Activated gamma-delta T cell (primary cell): ENCODE data around the gene CCDC18.
"Not testable (repeated sequence)": the region's sequence is repeated elsewhere in the genome, so short reads cannot be mapped to it uniquely, and the experiment has no call there.

Source experiments
- DNase-seq: peaks from one replicate; lab custom pipeline; 2025; lab: John Stamatoyannopoulos, UW

CCDC18 gene

DNA sequence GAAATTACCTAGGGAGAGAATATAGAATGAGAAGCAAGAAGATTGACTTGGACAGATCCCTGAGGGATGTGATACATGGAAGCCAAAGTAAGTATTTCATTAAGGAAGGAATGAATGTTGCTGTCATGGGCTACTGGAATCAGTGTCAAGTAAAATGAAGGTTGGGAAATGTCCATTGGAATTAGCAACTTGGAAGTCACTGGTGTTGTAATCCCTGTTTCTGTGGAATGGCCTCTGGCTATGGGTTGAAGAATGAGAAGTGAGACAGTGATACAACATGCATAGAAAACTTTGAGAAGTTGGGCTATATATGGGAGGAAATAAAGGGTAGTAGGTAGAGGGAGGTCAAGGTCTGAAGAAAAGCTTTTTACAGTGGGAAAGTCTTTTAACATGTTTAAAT lies 54.7 kb downstream of the CCDC18 start:
- DNase-seq = no peak

- DNase-seq = no peak
Observed at GRCh38 chr1:93237021-93237420, 56.5 kb downstream of the CCDC18 start.

DNA sequence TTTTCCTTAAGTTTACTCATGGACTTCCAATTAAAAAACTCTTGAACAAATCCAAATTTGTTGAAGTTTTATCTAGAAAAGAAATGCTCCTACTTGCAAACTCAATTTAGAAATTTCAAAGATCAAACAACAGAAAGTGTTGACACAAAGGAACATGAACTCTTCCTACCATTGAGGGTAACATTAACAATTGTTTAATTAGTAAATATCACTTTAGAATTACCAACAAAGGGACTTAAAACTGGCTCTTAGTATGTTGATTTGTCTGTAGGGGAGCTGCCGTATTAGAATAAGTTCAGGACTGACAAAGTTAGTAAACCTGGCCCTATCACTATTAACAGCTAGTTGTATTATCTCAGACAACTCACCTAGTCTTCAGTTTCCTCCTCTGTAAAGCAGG lies 57.9 kb downstream of the CCDC18 start:
- no peak for DNase-seq

DNA sequence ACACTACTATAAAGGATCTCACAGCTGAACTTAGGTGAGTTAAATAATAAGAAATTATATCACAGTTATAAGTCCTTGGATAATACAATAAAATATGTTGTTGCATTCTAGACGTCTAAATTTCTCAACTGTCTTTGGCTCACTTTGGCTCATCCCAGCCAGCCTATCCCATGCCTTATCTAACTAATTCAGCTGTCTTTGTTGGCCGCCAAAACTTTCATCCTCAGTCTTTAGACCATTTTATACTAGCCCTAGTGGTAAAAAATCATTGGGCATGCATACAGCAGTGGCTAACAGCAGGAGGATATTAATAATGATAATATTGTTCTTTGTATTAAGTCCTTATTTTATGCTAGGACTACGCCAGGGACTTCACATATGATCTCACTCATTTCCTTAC lies 59.3 kb downstream of the CCDC18 start:
- no peak for DNase-seq

- DNase-seq = not testable (repeated sequence)
Observed at GRCh38 chr1:93243233-93243632, 62.7 kb downstream of the CCDC18 start.

DNA sequence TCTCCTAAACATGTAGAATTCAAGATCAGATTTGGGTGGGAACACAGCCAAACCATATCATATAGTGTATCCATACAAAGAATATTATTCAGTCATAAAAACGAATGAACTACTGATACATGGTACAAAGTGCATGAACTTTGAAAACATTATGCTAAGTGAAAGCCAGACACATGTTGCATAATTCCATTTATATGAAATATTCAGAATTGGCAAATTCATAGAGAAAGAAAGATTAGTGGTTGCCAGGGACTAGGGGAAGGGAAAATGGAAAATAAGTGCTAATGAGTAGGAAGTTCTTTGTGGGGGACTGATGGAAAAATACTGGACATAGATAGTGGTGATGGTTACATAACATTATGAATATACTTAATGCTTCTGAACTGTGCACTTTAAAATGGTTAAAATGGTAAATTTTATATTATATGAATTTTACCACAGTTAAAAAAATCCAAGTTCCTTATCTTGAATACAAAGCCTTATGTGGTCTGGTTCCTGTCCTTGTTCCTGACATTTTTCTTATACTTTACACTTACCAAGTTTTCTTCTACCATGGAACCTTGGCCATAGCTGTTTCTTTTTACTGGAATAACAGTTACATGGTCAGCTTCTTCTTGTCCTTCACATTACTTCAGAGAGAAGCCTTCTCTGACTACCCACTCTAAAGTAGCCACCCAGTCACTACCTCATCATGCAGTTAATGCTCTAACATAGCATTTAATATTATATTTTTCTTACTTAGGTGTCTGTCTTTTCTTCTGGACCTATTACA lies 64.0 kb downstream of the CCDC18 start:
- no peak for DNase-seq

GRCh38 chr1:93251966-93252365 lies 71.4 kb downstream of the CCDC18 start:
- no peak for DNase-seq

- no peak for DNase-seq
Observed at GRCh38 chr1:93252598-93252997, 72.1 kb downstream of the CCDC18 start.

DNA sequence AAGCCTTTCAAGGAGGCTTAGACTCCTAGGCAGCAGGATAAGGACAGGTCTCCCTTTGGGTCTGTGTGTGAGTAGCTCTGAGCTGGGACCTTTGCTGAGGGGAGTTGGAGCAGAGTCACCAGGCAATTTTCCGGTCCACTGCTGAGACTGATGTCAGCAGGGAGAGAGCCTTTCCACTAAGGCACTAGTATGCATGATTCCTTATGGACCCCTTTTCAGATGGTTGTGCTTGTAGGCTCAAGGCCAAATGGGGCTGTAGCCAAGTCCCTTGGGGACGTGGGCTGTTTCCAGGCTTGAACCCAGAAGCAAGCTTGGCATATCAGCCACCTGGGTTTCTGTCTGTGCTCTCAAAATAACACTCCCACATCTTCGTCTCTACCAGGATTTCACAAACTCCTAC lies 73.0 kb downstream of the CCDC18 start:
- no peak for DNase-seq

DNA sequence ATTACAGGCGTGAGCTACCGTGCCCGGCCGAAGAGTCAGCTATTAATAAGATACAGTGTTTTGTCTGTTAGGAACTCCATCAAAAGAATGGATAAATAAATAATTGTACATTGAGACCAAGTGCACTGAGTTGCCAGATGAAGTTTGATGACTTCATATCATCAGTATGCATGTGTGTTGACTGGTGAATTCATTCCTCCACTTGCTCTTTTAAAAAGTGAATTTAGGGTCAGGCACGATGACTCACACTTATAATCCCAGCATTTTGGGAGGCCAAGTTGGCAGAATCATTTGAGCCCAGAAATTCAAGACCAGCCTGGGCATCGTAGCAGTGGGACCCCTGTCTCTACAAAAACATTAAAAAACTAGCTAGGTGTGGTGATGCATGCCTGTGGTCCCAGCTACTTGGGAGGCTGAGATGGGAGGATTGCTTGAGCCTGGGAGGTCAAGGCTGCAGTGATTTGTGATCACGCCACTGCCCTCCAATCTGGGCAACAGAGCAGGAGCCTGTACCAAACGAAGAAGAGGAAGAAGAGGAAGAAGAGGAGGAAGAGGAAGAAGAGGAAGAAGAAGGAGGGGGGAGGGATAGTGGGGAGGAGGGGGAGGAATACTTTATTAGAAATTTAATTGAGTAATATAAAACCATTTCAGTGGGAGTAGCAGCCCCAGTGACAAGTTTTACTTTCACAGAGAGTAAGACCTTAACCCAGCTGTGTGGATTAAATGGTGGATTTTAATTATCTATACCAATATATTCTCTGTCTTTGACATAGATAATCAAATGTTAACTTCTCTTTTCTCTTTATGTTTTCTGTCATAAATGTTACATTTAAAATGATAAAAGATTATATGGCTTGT lies 74.9 kb downstream of the CCDC18 start:
- DNase-seq = no peak

DNA sequence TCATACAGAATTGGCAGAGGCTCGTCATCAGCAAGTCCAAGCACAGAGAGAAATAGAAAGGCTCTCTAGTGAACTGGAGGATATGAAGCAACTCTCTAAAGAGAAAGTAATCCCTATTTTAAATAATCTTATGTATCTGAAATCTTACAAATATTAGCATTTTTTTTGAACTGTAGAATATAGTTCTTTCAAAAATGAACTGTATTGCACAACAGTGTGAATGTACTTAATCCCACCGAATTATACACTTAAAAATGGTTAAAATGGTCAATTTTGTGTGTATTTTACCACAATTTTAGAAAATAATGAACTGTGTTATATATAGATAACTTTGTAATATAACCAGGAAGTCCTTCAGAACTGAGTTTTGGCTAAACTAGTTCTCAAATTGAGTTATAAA lies 75.9 kb downstream of the CCDC18 start:
- DNase-seq = no peak

- DNase-seq = no peak
Observed at GRCh38 chr1:93257889-93258288, 77.4 kb downstream of the CCDC18 start.

GRCh38 chr1:93260726-93261125 lies 80.2 kb downstream of the CCDC18 start:
- not testable (repeated sequence) for DNase-seq

GRCh38 chr1:93262645-93263044 lies 82.1 kb downstream of the CCDC18 start:
- DNase-seq = no peak

DNA sequence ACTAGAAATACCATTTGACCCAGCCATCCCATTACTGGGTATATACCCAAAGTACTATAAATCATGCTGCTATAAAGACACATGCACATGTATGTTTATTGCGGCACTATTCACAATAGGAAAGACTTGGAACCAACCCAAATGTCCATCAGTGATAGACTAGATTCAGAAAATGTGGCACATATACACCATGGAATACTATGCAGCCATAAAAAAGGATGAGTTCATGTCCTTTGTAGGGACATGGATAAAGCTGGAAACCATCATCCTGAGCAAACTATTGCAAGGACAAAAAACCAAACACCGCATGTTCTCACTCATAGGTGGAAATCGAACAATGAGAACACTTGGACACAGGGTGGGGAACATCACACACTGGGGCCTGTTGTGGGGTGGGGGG lies 88.4 kb downstream of the CCDC18 start:
- DNase-seq = not testable (repeated sequence)

- DNase-seq = not testable (repeated sequence)
Observed at GRCh38 chr1:93275262-93275633, 94.7 kb downstream of the CCDC18 start.

DNA sequence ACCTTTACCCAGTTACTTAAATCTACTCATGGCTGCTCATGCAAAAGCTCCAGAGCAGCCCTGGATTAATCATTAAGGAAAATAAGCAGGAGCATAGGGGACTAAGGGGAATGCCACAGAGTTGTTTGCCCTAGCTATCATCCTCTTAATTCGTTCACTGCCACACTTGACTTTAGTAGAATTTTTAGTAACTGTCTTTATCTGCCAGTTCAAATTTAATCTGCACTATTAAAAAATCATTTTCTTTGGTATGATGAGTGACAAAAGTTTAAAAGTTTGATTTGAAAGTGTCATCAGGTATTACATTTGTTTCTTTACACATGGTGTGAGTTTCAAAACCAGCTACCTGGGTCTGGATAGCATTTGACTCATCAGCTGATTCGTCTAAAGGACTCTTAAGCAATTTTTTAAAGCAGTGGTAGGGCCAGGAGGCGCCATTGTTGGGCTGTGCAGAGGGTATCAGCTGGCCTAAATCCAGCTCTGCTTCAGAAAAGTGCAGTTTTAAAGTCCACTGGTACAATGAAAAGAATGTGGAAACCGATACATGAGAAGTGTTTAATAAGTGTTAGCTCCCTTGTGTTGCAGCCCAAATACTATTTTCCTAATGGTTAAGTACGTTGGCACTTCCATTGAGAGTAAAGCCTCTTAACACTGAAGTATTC lies 95.2 kb downstream of the CCDC18 start:
- no peak for DNase-seq

DNA sequence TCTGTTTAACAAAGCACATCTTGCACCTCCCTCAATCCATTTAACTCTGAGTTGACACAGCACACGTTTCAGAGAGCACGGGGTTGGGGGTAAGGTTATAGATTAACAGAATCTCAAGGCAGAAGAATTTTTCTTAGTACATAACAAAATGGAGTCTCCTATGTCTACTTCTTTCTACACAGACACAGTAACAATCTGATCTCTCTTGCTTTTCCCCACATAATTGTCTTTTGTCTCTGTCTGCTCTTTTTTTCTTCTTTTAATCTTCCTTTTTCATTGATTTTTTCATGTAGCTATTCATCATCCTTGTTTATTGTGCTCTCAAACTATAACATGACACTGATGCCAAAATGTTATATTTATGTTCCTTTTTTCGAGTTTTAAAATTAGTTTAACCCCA lies 97.0 kb downstream of the CCDC18 start:
- not testable (repeated sequence) for DNase-seq

GRCh38 chr1:93283496-93283895 lies 103.0 kb downstream of the CCDC18 start:
- no peak for DNase-seq

DNA sequence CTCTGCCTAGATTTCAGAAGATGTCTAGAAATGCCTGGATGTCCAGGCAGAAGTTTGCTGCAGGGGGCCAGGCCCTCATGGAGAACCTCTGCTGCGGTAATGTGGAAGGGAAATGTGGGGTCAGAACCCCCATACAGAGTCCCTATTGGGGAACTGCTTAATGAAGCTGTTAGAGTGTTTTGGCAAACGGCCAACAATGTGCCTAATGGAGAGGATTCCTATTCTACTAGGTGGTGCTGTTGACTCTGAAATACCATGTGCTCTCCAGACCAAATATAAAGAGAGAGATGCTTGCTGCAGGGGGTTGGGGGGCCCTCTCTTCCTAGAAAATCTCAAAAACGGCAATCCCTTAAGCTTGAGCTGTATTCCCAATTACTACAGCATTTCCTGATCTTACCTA lies 108.0 kb downstream of the CCDC18 start:
- DNase-seq = no peak

- no peak for DNase-seq
Observed at GRCh38 chr1:93296555-93297154, 116.1 kb downstream of the CCDC18 start.

GRCh38 chr1:93301131-93301530 lies 120.6 kb downstream of the CCDC18 start:
- no peak for DNase-seq
